Loucy (cell line): ENCODE data around the gene TLN1.

Experiments
- EZH2phosphoT487 ChIP-seq: fragments of 200-600 bp; IDR thresholded peaks from 2 replicates; pipeline ENCODE4 v1.6.1; 2018; ENCODE audit warnings: antibody characterized with exemption, mild to moderate bottlenecking, moderate library complexity, borderline replicate concordance
- TF ChIP-seq, protein P1 (sequence below): fragments of 200-600 bp; sonication (generic); conservative IDR thresholded peaks from 2 replicates; pipeline ENCODE4 v1.5.1; 2014; ENCODE audit warnings: mild to moderate bottlenecking, antibody characterized with exemption, low read length

DNA sequence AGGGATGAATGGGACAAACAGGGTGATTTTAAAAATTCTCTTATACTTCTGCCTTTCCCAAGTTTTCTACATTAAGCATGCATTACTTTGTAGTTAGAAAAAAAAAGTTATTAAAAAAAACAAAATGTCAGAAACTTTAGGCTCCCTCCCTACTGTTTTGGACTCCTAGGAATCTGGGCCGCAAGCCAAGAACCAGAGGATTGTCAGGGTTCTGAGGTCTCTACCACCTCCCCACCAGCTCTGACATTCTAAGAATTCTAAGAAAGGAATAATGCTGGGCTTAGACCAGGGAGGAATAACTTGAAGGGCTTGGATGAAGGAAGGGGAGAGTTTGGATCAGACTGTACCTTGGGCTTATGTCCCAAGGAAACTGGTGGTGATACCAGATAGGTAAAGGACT lies 66.0 kb downstream of the TLN1 start:
- TF ChIP-seq, protein P1, sequence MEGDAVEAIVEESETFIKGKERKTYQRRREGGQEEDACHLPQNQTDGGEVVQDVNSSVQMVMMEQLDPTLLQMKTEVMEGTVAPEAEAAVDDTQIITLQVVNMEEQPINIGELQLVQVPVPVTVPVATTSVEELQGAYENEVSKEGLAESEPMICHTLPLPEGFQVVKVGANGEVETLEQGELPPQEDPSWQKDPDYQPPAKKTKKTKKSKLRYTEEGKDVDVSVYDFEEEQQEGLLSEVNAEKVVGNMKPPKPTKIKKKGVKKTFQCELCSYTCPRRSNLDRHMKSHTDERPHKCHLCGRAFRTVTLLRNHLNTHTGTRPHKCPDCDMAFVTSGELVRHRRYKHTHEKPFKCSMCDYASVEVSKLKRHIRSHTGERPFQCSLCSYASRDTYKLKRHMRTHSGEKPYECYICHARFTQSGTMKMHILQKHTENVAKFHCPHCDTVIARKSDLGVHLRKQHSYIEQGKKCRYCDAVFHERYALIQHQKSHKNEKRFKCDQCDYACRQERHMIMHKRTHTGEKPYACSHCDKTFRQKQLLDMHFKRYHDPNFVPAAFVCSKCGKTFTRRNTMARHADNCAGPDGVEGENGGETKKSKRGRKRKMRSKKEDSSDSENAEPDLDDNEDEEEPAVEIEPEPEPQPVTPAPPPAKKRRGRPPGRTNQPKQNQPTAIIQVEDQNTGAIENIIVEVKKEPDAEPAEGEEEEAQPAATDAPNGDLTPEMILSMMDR, result no peak
- TF ChIP-seq EZH2phosphoT487, result no peak
